GM08714 (cell line): ENCODE data around the gene CPT1C.
A peak's percentile ranks its signal among the peaks of the same experiment; 100 is the strongest.

Experiments used
- H3K4me3 ChIP-seq: fragments of 200-500 bp; sonication (Bioruptor generic); 2 replicates; pipeline ENCODE4 v1.5.1; 2014; ENCODE audit warnings: mild to moderate bottlenecking, low read length, inconsistent platforms
- ZNF274 ChIP-seq: IDR thresholded peaks from 2 replicates; pipeline ENCODE4 v1.6.1; 2012; ENCODE audit warnings: mild to moderate bottlenecking, low read depth, low read length

Gene CPT1C

DNA sequence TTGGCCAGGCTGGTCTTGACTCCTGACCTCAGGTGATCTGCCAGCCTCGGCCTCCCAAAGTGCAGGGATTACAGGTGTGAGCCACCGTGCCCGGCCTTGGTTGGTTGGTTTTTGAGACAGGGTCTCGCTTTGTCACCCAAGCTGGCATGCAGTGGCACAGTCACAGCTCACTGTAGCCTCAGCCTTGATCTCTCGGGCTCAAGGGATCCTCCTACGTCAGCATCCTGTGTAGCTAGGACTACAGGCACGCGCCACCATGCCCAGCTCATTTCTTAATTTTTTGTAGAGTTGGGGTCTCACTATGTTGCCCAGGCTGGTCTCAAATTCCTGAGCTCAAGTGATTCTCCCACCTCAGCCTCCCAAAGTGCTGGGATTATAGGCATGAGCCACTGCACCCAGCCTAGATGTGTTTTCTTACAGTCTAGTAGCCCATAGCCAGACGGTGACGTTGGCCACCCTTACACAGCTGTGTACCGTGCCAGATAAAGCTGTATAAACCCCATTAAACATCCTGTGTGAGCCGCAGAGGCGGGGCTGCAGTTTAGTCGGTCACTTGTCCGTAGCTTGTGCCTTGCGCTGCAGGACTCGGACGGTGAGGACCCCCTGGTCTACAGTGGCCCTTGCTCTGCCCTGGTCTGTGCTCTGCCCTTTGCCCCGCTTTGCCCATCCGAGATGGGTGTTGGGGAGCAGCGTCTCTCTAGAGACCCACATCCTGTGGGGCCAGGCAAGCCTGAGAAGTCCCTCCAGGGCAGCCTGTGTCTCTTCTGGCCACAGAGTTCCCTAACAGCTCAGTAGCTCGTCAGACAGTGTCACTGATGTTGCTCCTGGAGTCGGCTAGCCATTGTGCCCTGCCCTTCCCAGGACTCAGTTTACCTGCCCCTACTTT lies 35.1 kb upstream of the CPT1C start:
- no peak for TF ChIP-seq ZNF274
- no peak overlapping the region for H3K4me3 ChIP-seq

- no peak for TF ChIP-seq ZNF274
- no peak overlapping the region for H3K4me3 ChIP-seq
Measured at GRCh38 chr19:49656456-49657109, 34.3 kb upstream of the CPT1C start.

DNA sequence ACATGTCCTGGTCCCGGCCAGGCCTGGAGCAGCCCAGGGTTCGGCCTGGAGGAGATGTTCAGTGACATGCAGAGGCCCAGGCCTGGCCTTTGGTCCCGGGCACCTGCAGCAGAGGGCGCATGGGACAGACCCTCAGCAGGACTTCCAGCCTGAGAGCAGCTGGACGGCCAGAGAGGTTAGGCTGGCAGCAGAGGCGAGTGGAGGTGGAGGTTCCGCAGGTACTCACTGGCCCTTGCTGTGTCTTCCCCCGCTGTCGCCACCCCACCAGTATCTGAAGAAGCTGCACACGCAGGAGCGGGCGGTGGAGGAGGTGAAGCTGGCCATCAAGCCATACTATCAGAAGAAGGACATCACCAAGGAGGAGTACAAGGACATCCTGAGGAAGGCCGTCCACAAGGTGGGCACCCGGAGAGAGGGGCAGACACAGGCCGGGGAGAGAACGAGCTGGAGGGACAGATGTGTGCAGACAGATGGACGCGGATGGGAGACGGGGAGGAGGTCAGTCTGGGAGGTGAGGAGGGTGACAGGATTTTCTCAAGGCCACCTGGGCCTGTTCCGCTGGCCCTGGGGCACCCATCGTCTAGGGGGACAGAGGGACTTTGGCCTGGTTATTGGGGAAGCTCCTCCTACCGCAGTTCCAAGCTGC lies 33.3 kb upstream of the CPT1C start:
- H3K4me3 ChIP-seq = no peak overlapping the region
- no peak for TF ChIP-seq ZNF274

GRCh38 chr19:49658139-49658517 lies 32.8 kb upstream of the CPT1C start:
- H3K4me3 ChIP-seq = no peak overlapping the region
- no peak for TF ChIP-seq ZNF274

DNA sequence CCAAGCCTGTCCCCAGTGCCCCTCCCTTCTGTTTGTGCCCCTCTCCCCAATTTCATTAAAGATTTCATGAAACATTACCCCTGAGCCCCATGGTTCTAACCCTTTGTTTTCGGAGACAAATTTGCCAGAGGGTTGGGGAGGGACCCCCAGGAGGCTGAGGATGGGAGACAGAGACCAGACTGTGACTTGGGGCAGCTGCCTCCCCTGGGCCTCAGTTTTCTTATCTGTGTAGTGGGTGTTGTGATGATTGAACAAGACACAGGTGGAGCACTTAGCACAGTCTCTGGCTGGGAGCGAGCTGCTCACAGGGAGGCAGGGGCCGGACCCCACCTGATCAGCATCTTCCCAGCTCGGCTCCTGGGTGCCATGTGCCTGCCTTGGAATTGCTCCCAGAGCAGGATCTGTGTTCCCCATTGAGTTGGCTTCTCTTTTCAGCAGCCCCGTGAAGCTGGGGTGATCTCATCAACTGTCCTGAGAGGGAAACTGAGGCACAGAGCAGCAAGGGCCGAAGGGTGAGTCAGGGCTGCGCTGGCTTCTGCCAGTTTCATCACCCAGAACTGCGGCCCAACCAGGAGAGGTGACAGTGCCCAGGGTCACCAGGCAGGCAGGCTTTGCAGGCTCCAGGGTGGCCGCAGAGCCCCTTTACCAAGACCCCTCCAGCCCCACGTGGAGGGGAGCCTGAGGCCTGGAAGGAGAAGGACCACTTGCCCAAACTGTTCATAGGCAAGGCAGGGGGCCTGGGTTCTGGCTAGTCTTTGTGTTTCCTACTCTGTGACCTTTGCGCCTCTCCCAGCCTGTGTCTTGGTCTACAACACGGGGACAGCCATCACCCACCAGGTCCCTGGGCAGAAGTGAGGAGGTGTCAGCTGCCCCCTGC lies 32.1 kb upstream of the CPT1C start:
- TF ChIP-seq ZNF274 = no peak

DNA sequence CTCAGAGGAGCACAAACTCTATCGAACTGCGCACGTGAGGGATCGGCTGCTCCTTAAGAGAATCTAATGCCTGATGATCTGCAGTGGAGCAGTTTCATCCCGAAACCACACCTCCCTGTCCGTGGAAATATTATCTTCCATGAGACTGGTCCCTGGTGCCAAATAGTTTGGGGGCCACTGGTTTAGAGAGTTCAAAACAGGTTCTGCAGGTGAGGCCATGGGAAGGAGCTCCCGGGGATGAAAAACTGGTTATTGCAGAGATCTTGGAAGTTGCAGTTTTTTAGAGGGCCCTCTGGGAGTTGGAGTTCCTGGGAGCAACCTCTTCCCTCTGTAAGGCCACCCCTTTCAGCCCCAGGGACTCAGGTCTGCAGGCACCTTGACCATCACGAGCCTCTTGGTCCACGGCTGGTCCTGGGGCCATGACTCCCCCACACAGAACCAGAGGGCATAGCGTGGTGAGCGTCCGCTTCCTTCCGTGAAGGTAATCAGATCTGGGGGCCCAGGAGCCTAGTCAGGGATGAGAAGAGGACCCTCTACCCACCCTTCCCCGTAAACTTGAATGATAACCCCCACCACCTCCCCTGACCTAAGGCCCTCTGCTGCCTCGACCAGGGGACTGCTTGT lies 30.5 kb upstream of the CPT1C start:
- H3K4me3 ChIP-seq = no peak overlapping the region
- no peak for TF ChIP-seq ZNF274

More for the DNA sequence above, 32.1 kb upstream of the CPT1C start:
- no peak overlapping the region for H3K4me3 ChIP-seq

- no peak overlapping the region for H3K4me3 ChIP-seq
- TF ChIP-seq ZNF274 = no peak
Measured at GRCh38 chr19:49662011-49662410, 28.9 kb upstream of the CPT1C start.

DNA sequence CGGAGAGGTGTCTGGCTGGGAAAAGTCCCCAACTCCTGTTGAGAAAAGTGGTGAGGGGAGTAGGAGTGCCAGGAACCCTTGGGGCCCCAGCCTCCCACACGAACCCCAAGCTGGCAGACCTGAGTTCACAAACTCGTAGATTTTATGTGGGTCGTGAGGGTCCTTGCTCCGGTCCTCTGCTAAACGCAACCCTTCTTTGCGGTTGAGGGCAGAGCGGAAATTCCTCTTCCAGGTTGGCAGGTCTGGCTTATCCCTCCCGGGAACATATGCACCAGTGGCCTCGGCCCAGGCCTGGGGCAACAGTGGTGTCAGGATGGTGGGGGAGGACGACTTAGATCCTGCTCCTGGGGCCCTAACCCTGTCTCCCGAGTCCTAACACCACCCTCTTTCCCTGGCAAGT lies 27.7 kb upstream of the CPT1C start:
- no peak for TF ChIP-seq ZNF274
- no peak overlapping the region; the same call in 1 of the 2 replicates for H3K4me3 ChIP-seq

- TF ChIP-seq ZNF274 = no peak
- peak overlapping the region; percentile 87 for H3K4me3 ChIP-seq
Measured at GRCh38 chr19:49664171-49665035, 26.5 kb upstream of the CPT1C start.

DNA sequence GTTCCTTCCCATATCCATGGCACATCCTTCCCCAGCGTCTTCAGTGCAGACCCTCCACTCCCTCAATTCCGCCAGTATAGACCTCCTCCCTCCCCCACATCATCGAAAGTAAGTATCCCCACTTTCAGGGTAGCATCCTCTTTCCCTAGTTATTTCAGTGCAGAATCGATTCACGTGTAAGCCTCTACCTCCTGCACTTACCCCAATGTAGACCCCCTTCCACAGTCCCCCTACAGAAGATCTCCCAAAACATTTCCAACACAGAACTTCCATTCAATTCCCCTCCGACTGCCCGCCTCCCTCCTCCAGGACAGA lies 25.9 kb upstream of the CPT1C start:
- peak overlapping the region; percentile 87 for H3K4me3 ChIP-seq
- TF ChIP-seq ZNF274 = no peak

DNA sequence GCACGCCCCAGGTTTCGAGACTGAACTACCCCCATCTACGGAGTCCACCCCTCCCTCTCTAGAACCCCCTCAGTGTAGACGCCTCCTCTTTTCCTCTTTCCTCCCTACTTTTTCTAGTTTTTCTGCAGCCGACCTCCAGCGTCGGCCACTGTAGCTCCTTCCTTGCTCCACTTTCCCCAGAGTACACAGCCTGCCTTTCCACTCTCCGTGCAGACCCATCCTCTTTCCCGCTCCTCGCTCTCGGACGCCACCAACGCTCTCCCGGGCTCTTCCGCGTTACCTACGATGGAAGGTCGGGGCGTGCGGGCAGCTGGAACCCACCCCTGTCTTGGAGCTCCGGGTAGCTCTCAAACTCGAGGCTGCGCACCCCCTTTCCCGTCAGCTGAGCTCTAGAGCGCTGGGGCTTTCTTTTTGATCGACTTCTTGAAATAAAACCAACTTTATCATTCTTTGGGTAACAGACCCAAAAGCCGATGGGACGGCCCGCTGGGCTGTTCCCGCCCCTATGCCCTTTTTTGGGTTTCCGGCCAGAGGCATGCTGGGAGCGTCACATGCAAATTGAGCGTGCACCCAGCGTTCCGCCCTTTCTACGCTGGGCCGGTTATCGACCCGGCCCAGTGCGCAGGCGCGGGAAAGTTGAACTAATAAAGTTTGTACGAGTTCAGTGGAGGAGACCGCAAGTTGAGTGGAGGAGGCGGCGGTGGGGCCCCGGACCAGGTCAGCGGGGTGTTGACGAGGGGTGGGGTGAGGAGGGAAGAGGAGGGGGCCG lies 25.4 kb upstream of the CPT1C start, which contains the start of the genes BCL2L12 and IRF3:
BCL2L12 (plus strand) TSS at position 583 of the 769 bp plus-strand sequence. CDS start 760 bp downstream, outside the sequence.
IRF3 (minus strand) TSS at position 507 of the 769 bp plus-strand sequence. CDS start 1,019 bp downstream, outside the sequence.
- TF ChIP-seq ZNF274 = no peak

DNA sequence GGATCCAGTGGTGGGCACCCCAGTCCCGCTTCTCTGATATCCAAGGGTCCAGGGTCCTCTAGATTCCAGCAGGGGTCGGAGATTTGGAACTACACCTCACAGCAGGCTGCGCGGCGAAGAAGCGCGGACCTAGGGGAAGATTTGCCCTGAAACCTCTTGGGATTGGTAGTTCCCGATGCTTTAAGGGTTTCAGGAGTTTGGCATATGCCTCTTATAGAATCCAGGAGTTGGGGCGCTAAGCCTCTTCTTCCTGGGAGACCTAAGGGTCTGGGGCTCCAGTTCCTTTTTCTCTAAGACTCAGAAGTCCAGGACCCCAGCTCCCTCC lies 24.8 kb upstream of the CPT1C start:
- H3K4me3 ChIP-seq = peak overlapping the region; percentile 87
- no peak for TF ChIP-seq ZNF274

More for the DNA sequence above, 25.4 kb upstream of the CPT1C start, which contains the start of the genes BCL2L12 and IRF3:
- H3K4me3 ChIP-seq = peak within 1 kb of the TSS; percentile 87
